ENCODE results near the gene PRKAR1B.

PRKAR1B gene

GRCh38 chr7:739983-740942, 13.2 kb upstream of the PRKAR1B start:
- no peak for DNase-seq

DNA sequence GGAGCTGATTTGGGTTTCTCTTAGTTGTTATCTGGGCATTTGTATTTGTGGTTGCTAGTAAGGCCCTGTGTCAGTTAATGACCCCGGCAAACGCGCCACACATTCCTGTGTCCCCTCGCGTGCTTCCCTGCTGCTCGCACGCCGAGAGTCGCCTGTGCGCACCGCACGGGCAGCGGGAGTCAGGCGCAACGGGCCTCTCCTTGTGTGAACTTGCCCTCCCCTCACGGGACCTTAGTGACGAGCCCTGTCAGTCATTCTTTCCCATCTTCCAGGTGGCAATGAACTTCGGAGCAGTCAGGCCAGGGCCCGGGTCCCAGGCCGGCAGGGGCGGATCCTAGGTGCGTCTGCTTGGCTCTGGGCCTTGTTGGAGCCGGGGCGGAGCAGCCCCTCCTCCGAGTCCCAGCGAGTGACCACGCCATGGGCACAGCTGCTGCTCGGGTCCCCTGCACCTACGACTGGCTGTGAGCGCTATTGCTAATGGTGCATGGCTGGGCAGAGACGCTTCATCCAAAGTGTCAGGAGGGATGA, 12.4 kb upstream of the PRKAR1B start:
- no peak for DNase-seq

GRCh38 chr7:738723-739454, 11.8 kb upstream of the PRKAR1B start:
- DNase-seq = no peak

GRCh38 chr7:738241-738640, 11.2 kb upstream of the PRKAR1B start:
- no peak for DNase-seq

DNA sequence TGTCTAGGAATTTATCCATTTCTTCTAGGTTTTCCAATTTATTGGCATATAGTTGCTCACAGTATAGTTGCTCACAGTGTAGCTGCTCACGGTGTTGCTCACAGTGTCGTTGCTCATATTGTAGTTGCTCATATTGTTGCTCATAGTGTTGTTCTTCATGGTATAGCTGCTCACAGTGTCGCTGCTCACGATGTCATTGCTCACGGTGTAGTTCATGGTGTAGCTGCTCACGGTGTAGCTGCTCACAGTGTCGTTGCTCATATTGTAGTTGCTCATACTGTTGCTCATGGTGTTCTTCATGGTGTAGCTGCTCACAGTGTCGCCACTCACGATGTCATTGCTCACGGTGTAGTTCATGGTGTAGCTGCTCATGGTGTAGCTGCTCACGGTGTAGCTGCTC, 7.7 kb upstream of the PRKAR1B start:
- DNase-seq = no peak

GRCh38 chr7:734214-734613, 7.1 kb upstream of the PRKAR1B start:
- no peak for DNase-seq

DNA sequence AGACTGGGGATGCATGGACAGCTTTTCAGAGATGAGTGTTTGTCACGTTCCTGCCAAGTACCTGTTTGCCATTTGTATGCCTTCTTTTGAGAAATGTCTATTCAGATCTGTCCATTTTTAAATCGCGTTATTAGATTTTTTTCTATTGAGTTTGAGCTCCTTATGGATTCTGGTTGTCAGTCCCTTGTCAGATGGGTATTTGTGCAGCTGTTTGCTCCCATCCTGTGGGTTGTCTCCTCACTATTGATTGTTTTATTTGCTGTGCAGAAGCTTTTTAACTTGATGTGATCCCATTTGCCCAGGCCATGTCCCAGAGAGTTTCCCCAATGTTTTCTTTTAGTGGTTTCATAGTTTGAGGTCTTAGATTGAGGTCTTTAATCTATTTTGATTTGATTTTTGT, 5.5 kb upstream of the PRKAR1B start:
- no peak for DNase-seq

DNA sequence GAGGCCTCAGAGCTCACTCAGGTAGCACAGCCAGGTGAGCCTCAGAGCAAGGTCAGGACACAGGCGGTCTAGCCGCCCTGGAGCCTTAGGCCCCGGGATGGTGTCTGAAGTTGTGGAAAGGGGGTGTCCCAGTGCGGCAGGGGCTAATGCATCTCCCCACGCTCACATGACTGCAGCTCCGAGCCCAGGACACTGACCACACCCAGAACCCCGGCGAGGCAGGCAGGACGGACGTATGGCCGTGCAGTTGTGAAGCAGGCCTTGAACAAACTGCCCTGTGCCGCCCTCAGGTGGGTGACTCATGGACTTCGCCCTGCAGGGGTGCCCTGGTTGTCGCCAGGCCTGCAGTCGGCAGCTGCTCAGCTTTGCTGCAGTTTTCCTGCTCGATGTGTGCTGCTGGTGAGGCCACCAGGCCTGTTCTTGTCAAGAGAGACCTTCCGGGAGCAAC, 5.0 kb upstream of the PRKAR1B start:
- DNase-seq = no peak

GRCh38 chr7:731440-732085, 4.5 kb upstream of the PRKAR1B start:
- DNase-seq = no peak

DNA sequence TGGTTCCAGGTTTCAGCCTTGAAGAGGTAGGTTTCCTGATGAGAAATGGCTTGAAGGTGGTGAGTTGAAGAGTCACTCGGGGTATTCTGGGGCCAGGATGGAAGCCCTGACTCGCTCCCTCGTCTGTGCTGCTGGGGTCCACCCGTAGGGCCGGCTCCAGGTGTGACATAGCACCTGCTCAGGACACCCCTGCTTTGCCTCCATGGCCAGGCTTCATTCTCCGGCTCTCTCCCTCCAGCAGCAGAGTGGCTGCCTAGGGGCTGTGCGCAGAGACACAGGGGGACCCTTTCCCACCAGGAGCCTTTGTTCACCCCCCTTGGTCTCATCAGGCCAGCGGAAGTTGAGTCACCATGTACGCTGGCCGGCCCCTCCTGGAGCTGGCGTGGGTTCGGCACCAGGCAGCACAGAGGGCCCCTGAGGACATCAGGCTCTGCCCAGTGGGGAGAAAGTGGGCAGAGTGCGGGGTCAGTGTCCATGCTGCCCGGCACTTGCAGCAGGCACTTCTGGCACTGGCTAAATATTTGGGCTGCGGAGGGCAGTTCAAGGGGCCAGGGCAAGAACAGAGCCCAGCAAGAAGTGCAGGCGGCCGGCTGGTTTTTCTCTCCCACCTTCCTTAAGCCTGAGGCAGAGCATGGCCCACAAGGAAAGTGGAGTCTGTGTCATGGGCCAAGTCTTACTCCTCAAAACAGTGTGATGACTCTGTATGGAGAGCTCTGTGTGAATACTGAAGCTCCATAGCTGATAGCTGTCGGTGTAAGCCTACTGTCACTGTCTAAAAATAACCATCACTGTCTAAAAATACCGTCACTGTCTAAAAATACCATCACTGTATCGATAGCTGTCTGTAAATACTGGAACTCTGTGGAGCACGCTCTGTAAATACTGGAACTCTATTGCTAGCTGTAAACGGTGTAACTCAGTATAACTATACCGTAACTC, 3.7 kb upstream of the PRKAR1B start:
- DNase-seq = no peak

GRCh38 chr7:729140-730000, 2.3 kb upstream of the PRKAR1B start:
- no peak for DNase-seq

DNA sequence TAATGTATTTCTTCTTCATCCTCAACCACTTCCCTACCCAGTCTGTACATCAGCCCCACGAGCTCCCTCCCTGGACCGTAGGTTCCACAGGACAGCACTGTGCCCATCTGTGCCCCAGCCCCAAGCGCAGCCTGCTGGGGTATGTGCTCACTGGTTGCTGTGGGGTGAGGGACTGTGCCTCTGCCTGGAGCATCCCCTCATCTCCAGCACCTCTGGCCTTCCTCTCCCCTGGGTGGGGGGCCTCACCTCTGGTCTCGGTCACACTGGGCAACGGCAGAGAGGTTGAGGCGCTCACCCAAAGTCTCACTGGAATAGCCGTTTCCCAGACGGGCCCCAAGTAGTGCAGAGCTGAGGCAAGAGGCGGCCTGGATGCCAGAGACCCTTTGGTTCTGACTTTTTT, 1.5 kb upstream of the PRKAR1B start:
- DNase-seq = no peak

- DNase-seq = no peak
Observed at GRCh38 chr7:727806-728460, 852 bp upstream of the PRKAR1B start.

- DNase-seq = no peak
Observed at GRCh38 chr7:726854-727103, 302 bp downstream of the PRKAR1B start.

DNA sequence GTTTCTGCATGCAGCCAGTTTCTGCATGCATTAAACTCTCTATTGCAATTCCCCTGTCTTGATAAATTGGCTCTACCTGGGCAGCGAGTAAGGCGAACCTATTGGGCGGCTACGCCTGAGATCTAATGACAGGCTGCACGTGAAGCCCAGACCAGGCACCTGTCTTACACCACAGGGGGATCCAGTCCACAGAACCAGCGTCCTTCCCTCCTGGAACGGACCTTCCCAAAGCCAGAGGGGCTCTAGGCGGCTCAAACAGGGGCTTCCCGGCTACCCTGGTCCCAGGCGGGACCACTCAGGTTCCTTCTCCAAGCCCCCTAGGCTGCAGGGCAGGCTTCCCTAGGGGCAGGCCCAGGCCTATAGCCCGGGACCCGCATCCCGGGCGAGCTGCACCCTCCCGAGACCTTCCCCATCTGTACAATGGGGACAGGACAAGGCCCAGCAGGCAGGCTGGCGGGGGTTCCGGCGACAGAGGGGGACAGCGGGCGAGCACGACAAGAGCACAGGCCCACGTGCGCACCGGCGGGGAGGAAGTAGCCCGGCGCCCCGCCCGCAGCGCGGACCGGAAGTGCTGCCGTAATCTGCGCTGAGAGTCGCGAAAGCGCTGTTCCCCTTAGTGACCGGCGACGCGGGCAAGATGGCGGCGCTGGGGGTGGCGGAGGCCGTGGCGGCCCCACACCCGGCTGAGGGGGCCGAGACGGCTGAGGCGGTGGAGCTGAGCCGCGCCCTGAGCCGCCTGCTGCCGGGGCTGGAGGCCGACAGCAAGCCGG, 812 bp downstream of the PRKAR1B start, which contains the start of gene DNAAF5:
TSS of gene DNAAF5 (plus strand) at position 616 of the 770 bp plus-strand sequence. CDS start at position 638, 22 bp downstream.
- peak; percentile 85 for DNase-seq

- DNase-seq = no peak
Observed at GRCh38 chr7:725223-726005, 1.7 kb downstream of the PRKAR1B start.

- no peak for DNase-seq
Observed at GRCh38 chr7:724298-724697, 2.8 kb downstream of the PRKAR1B start.

- no peak for DNase-seq
Observed at GRCh38 chr7:723541-723940, 3.5 kb downstream of the PRKAR1B start.
